Cortex of kidney (tissue), 1 donor: ENCODE data around the gene PSMA8.
A peak's percentile ranks its signal among the peaks of the same experiment; 100 is the strongest.
"Not testable (repeated sequence)": the region's sequence is repeated elsewhere in the genome, so short reads cannot be mapped to it uniquely, and the experiment has no call there.

Experiments used
- DNase-seq: peaks from one replicate; lab custom pipeline; 2025; lab: John Stamatoyannopoulos, UW

PSMA8 gene

GRCh38 chr18:26133652-26134051 is at the start of gene PSMA8:
PSMA8 (plus strand) TSS chr18:26133869; CDS start chr18:26133966, 97 bp downstream.
- no peak for DNase-seq

DNA sequence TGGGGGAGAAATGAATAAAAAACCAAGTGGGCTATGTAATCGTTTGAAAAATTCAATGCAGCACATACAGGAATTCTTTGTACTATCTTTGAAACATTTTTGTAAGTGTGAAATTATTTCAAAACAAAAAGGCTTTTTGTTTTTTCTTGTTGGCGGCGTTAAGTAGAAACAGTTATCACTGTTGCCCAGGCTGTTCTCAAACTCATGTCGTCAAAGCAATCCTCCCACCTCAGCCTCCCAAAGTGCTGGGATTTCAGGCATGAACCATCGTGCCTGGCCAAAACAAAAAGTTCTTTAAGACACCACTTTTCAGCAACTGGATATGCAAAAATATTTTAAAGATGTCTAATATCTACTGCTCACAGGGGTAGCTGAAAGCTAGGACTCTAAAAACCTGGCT is 48.6 kb upstream of the PSMA8 start:
- no peak for DNase-seq

- no peak for DNase-seq
Measured at GRCh38 chr18:26086959-26087358, 46.7 kb upstream of the PSMA8 start.

DNA sequence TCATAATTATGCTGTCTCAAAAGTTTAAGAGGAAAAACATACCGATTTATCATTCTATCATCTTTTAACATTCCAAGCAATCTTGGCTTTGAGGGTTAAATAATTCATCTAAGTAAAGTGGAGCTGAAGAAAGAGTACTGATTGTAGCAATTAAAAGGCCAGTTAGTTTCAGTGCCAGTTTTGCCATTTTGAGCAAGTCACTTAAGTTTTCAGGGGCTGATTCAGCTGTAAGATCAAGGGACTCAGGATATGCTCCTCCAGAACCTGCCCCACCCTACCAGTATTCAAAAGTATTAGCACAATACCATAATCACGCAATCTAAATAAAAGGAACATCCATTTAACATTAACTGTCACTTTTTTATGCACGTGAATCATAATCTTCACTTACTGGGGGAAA is 45.2 kb upstream of the PSMA8 start:
- no peak for DNase-seq

DNA sequence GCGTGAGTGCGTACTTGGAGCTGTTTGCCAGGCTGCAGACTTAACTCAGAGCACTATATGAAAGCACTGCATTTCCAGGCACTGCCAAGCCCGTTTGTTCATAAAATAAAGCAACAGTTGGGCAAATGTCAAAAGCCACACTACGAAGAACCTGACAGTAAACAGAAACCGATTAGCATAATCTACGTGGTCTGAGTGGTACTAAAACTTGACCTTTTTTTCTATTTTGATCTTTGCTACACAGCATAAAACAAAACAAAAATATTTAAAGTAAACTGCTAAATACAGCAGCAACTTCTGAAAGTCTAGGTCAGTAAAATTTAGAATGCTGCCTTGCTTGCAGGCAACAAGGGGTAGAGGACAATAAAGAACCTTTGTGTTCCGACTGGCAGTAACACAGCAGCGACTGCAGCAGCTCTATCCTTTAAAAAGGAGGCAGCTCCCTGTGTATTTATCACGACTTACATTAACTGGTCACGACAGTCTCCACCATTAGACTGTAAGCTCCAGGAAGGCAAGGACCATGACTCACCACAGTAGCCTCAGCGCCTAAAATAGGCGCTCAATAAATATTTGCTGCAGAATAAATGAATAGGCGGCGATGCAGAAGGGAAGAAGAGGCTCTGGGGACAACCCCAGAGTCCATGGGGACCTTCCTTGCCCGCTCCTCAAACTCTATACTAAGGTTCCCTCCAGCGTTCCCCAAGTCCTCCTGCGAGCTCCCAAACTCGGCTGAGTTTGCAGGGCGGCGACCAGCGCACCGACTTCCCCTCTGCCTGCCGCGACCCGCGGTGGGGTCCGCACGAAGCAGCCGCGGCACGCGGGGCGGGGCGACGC is 44.2 kb upstream of the PSMA8 start:
- no peak for DNase-seq

GRCh38 chr18:26090130-26091046 is 43.3 kb upstream of the PSMA8 start, which contains the start of gene SS18:
SS18 (minus strand) TSS chr18:26090613; CDS start chr18:26090569, 44 bp downstream.
- DNase-seq, result peak; percentile 30

DNA sequence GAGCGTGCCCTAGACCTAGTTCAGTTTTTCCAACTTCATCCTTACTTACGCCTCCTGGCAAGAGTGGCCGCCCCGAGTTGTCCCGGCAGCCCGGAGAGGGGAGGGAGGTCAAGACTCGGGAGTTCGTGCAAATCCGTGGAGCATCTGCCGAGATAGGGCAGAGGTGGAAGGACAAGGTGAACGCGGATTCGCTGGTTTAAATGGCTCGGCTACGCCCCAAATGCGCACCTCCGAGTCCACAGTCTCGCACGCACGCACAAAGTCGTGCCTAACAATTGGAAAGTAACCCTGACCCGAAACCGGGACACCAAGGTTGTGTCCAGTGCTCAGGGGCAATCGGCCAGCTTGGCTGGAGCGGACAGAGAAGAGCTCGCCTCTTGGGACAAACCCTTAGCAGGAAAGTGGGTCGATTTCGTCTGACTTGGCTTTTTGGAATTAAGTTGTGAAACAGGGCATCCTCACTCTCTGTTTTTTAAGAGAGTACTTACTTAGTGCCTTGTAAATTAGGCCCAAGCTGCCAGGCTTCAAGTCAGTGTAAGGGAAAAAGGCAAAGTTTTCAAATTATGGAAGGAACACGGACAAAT is 42.5 kb upstream of the PSMA8 start:
- no peak for DNase-seq

DNA sequence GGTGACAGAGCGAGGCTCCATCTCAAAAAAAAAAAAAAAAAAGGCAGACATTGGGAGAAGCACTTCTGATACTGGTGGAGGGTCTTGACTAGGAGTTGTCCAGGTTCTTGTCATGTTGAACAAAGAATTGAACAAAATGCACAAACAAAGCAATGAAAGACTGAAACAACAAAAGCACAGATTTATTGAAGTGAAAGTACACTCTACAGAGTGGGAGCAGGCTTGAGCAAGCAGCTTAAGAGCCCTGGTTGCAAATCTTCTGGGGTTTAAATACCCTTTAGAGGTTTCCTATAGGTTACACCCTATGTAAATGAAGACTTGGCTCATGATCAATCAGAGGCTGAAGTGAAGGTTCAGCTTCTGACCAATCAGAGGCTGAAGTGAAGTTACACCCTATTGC is 36.8 kb upstream of the PSMA8 start:
- DNase-seq, result no peak

DNA sequence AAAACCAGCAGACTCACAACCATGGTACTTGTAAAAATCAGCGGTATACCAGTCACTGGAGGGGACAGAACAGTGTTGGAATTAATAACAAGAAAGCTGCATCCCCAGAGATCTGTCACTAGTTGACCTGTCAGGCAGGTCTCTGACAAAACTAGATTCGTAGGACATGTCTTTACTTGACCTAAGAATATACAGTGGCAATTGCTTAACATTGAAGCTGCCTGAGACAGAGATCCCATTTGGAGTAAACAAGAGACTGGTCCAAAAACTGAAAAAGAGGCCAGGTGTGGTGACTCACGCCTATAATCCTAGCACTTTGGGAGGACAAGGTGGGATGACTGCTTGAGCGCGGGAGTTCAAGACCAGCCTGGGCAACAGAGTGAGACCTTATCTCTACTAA is 36.1 kb upstream of the PSMA8 start:
- DNase-seq, result no peak

GRCh38 chr18:26103579-26103978 is 30.1 kb upstream of the PSMA8 start:
- no peak for DNase-seq

DNA sequence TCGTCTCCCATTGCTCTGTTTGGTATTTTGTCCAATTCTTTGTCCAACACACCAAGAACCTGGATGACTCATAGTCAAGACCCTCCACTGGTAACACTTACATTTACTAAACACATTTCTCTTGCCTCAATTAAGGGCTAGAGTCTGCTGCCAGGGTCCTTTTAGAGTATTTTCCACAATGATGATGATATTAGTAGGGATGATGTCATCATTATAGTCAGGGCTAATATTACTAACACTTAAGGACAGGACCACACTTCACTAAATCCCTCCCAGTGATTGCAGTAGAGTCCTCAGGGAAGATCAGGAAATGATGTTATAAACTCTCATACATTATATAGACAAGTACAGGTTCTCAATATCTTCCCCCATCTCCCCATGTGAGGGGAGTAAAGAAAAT is 29.6 kb upstream of the PSMA8 start:
- no peak for DNase-seq

DNA sequence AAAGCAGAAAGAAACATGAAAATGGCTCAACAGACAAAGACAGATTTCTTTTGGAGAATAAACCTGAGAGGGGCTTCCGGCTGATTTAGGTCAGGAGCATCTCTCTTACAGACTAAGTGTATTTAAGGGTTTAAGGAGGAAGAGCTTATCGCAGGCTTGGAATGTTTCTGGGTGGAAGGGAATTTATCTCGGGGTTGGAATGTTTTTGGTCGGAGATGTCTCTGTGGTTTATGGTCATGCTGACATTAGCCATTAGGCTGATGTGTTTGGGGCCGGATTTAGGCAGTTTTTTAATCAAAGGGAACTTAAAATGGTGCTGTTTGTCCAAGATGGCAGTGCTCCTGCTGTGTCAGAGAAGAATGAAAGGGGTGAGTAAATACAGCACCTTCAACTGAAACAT is 14.4 kb upstream of the PSMA8 start:
- no peak for DNase-seq

DNA sequence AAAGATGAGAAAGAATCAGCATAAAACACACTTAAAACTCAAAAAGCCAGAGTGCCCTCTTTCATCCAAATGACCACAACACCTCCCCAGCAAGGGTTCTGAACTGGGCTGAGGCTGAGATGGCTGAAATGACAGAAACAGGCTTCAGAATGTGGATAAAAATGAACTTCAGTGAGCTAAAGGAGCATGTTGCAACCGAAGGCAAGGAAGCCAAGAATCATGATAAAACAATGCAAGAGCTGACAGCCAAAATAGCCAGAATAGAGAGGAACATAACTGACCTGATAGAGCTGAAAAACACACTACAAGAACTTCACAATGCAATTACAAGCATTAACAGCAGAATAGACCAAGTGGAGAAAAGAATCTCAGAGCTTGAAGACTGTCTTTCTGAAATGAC is 12.2 kb upstream of the PSMA8 start:
- no peak for DNase-seq

DNA sequence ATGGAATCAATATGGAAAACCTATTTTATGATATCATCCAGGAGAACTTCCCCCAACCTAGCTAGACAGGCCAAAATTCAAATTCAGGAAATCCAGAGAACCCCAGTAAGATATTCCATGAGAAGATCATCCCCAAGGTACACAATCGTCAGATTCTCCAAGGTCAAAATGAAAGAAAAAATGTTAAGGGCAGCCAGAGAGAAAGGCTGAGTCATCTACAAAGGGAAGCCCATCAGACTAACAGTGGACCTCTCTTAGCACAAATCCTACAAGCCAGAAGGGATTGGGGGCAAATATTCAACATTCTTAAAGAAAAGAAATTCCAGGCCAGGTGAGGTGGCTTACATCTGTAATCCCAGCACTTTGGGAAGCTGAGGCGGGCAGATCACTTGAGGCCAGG is 11.7 kb upstream of the PSMA8 start:
- not testable (repeated sequence) for DNase-seq

DNA sequence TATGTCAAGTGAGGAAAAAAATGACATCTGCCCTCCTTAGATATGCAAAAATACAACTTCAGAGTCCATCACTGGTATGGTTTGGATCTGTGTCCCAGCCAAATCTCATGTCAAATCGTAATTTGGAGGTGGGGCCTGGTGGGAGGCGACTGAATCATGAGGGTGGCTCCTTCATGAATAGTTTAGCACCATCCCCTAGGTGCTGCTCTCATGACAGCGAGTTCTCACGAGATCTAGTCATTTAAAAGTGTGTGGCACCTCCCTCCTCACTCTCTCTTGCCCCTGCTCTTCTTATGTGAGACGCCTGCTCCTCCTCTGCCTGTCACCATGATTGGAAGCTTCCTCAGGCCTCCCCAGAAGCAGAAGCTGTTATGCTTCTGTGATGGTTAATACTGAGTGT is 5.9 kb upstream of the PSMA8 start:
- DNase-seq, result no peak

- not testable (repeated sequence) for DNase-seq
Measured at GRCh38 chr18:26128192-26128591, 5.5 kb upstream of the PSMA8 start.

DNA sequence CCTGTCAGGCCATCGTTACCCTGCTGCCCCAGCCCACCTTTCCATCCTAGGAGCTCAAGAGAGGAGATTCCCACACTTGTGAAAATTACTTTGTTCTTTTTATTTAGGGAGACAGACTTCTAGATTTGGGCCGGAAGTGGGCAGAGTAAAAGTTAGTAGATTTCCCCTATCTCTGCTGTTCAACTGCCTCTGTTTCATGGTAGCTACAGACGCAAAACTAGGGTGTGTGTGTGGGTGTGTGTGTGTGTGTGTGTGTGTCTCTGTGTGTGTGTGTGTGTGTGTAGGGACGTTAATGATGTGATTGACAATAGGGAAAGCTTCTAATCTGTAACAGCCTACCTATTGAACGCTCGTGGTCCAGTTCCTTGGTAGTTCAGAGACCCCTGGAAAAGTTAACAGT is 438 bp downstream of the PSMA8 start:
- DNase-seq, result no peak

DNA sequence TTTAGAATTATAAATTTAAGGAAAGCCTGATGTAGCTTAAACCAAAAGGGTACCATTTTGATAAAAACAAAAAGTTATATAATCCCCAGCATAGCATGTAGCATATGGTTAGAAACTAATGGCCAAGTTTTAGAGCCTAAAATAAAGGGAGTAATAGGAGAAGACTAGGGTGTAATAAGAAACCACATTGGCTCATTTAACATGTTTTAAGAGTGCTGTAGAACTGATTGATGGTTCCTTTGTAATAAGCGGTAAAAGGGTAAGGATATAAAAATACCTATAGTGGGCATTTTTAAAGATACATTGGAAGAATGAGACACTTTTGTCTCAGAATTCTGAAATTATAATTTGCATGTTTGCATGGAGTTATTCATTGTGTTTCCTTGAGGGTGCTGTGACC is 1.9 kb downstream of the PSMA8 start:
- no peak for DNase-seq

DNA sequence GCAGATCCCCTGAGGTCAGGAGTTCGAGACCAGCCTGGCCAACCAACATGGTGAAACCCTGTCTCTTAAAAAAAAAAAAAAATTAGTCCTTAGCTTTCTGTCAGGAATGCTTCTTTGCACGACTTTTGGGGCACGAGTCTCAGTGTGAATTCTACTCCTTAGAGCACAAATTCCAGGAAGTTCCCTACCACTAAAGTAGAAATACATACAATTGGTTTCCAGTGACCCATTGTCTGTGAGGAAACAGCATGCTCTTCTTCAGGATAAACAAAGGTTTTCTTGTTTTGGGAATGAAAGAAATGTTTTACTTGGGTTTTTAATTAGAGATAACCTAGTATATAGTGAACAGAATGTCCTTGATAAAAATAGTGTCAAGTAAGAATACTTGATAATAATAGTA is 23.7 kb downstream of the PSMA8 start:
- no peak for DNase-seq

- no peak for DNase-seq
Measured at GRCh38 chr18:26159353-26159752, 25.7 kb downstream of the PSMA8 start.

DNA sequence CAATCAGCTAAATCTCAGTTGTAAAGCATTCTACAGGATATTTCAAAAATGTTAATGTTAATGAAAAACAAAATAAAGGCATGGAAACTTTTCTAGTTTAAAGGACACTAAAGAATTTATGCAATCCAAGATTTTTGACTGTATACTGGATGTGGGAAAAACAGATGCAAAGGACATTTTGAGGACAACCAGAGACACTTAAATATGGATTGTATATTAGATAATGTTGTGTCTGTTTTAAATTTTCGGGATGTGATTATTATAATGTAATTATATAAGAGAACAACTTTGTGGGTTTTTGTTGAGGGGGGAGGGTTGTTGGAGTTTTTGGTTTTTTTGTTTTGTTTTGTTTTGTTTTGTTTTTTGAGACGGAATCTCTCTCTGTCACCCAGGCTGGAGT is 30.9 kb downstream of the PSMA8 start:
- no peak for DNase-seq

- DNase-seq, result not testable (repeated sequence)
Measured at GRCh38 chr18:26167592-26167991, 33.9 kb downstream of the PSMA8 start.

- DNase-seq, result no peak
Measured at GRCh38 chr18:26175481-26175880, 41.8 kb downstream of the PSMA8 start.
